Stimulated activated CD4-positive, alpha-beta T cell treated with anti-CD3 and anti-CD28 coated beads, Interleukin-12 subunit alpha, Interleukin-12 subunit beta, amount 100 ng/mL, for 24 hours (primary cell): ENCODE measurements around the gene GRXCR2.
"Not testable (repeated sequence)": the region's sequence is repeated elsewhere in the genome, so short reads cannot be mapped to it uniquely, and the experiment has no call there.

Source experiments
- DNase-seq, 2 experiments: peaks; one replicate each; pipeline ENCODE4 v3.0.0-alpha.2; 2020; ENCODE audit warnings: low read depth in 2 of 2

The GRXCR2 gene

DNA sequence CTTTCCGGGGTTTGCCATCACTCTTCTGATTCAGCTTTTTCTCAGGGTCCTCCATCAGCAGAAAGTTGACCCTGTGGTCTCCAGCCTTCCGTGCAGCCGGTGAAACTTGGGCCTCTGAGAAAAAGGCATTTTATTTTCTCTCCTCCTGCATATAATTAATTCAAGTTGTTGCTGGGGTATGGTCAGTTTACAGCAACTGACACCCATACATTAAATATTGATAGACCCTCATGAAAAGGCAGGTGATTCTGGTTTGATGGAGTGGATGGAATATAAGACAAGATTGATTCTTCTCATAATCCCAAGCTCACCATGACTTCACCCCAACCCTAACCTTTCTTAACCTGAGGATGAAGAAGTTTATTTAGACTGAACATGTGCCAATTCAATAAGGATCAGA, at the start of gene GRXCR2:
TSS of gene GRXCR2 (minus strand) at position 101 of the 400 bp plus-strand sequence. CDS start at position 55, 46 bp downstream.
- no peak for DNase-seq

GRCh38 chr5:145922059-145922458, 49.2 kb upstream of the GRXCR2 start:
- DNase-seq: no peak

GRCh38 chr5:145921211-145921610, 48.4 kb upstream of the GRXCR2 start:
- DNase-seq: no peak

DNA sequence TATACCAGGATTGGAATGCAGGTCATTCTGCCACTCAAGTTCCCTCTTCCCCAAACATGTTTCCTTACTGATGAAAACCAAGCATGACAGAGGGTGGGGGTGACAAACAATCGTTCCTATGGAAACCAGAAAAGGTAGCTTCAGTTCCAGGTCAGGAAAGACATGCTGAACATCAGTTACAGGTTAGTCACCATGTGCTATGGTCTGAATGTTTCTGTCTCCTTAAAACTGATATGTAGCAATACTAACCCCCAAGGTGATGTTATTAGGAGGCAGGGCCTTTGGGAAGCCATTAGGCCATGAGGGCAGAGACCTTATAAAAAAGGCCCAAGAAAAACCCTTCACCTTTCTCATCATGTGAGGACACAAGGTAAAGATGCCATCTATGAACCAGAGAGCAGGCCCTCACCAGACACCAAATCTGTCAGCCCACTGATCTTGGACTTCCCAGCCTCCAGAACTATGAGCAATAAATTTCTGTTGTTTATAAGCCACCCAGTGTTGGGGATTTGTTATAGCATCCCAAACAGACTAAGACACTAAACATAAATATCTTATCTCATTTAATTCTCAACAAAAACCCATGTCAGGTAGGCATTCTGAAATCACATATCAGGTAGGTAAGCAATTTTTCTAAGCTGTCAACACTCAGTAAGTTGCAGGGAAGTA, 47.9 kb upstream of the GRXCR2 start:
- no peak for DNase-seq

DNA sequence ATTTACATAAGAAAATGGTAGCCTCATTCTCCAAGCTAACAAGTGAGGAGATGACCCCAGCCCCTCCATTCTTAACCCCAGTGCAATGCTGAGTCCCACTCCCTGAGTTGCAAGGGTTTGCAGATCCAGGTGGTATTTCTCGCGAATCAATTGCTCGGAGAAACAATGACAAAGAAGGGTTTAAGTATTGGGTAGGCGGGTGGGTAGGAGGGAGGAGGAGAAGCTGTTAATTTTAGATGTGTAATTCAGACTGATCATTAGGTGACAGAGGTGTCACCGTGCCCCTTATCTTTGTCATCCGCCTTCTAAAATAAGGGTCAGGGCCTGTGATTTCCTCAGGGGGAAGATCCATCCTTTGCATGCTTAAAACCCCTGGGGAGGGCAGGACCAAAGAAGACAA, 46.6 kb upstream of the GRXCR2 start:
- no peak for DNase-seq

DNA sequence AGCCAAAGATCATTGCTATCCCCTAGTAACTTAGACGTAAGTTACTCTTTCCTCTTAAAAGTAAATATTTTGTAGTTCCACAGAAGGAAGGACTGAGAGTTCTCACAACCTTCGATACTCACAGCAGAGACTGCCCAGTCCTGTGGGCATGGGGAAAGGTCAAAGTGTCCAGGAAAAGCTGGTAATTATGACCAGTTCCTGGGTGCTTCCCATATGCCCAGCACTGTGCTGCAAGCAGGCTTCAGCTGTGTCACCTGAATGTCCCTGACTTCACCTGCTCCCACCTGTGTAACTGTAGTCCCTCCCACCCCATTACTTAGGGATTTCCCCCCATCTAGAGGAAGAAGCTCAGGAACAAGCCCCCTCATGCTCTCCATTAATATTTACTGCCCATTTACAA, 45.6 kb upstream of the GRXCR2 start:
- DNase-seq: no peak

DNA sequence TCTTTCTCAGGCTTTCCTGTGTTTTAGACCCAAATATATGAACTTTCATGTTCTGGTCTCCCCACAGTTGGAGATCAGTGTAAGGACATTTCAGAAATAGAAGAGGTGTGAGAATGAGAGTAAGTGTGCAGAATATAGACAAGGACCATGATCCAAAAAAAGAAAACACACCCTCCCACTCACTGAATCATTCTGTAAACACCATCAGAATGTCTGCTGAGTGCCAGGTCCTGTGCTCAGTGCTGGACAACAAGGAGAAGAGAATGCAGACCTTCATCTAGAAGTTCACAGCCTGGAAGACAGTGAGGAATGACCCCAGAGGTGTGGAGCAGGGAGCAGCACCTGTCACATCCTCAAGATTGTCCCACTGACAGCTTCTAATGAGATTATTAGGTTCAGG, 44.5 kb upstream of the GRXCR2 start:
- DNase-seq: no peak

DNA sequence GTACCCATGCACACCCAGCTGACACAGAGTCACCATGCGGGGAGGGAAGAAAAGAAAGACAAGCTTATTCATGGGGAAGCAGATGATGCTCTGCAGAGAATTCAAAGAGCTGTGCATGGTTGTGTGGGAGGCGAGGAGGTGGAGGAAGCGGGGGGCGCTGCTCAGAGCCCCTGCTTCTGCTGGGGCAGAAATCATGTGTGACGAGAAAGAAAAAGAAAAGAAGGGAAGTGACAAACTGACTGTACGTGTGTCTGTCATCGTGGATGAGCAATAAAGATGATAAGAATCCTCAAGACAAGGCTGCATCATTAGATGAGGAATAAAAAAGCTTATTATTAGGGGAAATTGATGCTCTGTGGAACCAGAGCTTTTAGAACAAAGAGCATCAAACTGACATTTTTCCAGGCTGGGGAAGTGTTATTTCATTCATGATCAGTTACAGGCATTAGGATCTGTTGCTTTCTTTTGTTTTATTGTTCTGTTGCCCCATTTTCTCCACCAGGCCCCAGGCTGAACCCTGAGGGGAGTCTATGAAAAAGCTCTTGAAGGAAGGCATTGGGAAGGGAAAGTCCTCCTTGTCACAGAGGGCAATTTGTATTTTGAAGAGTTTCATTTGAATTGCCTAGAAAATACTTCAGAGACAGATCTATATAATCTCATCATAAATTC, 43.3 kb upstream of the GRXCR2 start:
- no peak for DNase-seq

GRCh38 chr5:145913701-145914100, 40.9 kb upstream of the GRXCR2 start:
- no peak for DNase-seq

DNA sequence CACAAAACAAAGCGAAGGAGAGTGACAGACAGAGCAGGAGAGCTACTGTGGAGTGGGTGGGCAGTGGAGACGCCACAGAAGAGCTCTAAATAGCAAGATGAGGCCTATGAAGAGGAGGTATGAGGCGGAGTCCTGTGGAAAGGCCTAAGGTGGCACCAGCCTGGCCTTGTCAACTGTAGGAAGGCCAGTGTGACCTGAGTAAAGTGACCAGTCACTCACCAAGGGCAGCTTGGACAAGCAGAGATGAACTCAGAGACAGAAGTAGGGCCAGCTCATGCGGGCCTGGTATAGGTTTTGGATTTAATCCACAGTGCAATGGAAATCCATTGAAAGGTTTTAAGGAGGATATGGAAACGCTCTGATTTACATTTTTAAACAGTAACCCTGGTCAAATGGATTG, 39.8 kb upstream of the GRXCR2 start:
- DNase-seq: no peak

GRCh38 chr5:145912019-145912418, 39.2 kb upstream of the GRXCR2 start:
- no peak for DNase-seq

GRCh38 chr5:145911164-145911563, 38.4 kb upstream of the GRXCR2 start:
- no peak for DNase-seq

- DNase-seq: no peak
Observed at GRCh38 chr5:145908206-145908960, 35.6 kb upstream of the GRXCR2 start.

DNA sequence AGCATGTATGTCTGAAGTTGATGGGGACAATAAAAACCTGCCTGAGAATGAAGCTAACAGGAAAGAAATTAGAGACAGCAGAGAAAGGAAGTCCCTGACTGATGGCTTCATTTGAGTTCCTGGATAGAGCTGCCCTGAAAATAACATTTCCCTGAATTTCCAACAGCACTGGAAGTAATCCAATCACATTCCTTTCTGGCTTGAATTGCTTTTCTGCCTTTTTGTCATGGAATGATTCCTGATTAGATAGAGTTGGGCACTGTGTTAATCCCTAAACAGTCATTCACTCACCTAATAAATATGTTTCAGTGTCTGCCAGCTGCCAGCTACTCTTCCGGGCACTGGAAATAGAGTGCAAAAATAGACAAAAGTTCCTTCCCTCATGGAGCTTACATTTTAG, 33.6 kb upstream of the GRXCR2 start:
- DNase-seq: no peak

GRCh38 chr5:145904743-145905142, 31.9 kb upstream of the GRXCR2 start:
- DNase-seq: no peak

- DNase-seq: no peak
Observed at GRCh38 chr5:145903867-145904266, 31.1 kb upstream of the GRXCR2 start.

GRCh38 chr5:145903113-145903512, 30.3 kb upstream of the GRXCR2 start:
- DNase-seq: no peak

GRCh38 chr5:145902421-145902820, 29.6 kb upstream of the GRXCR2 start:
- no peak for DNase-seq

DNA sequence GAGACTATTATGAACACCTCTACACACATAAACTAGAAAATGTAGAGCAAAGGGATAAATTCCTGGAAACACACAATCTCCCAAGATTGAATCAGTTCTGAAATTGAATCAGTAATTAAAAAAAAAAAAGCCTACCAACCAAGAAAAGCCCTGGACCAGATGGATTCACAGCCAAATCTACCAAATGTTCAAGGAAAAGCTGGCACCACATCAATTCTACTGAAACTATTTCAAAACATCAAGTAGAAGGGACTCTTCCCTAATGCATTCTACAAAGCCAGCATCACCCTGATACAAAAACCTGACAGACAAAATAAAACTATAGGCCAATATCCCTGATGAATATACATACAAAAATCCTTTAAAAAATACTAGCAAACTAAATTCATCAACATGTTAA, 25.4 kb upstream of the GRXCR2 start:
- no peak for DNase-seq

- DNase-seq: not testable (repeated sequence)
Observed at GRCh38 chr5:145891378-145891777, 18.6 kb upstream of the GRXCR2 start.

DNA sequence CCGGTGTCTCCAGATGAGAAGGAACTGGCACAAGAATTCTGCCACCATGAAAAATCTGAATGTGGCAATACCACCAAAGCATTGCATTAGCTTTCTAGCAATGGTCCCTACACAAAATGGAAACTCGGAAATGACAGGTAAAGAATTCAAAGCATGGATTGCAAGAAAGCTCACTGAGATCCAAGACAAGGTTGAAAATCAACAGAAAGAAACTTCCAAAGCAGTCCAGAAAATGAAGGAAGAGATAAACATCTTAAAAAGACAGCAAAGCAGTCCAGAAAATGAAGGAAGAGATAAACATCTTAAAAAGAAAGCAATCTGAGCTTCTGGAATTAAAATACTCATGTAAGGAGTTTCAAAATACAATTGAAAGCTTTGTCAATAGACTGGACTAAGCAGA, 16.8 kb upstream of the GRXCR2 start:
- no peak for DNase-seq

GRCh38 chr5:145887976-145888574, 15.3 kb upstream of the GRXCR2 start:
- DNase-seq: no peak

DNA sequence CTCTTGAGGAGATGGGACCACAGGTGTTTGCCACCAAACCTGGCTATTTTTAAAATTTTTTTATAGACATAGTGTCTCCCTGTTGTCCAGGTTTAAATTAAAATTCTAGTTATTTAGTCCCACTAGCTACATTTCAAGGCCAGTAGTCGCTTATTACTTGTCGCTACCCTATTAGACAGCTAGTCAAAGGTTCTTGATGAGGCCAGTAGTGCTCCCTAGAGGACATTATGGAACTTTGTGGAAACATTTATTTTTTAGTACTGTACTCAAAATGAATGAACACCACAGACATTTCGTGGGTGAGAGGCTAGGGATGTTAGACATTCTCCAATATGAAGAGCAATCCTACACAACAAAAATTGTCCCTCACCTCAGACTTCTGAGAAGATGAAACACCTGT, 14.4 kb upstream of the GRXCR2 start:
- DNase-seq: no peak
